HG02763 (cell line): ENCODE data around the gene POM121L2.

Experiments used
- ATAC-seq: cut with Tn5 transposase; IDR thresholded peaks from one replicate; pipeline ENCODE4 v1.9.1; 2021; ENCODE audit warnings: mild to moderate bottlenecking, moderate library complexity; ENCODE audit not compliant: unreplicated experiment

POM121L2 gene

DNA sequence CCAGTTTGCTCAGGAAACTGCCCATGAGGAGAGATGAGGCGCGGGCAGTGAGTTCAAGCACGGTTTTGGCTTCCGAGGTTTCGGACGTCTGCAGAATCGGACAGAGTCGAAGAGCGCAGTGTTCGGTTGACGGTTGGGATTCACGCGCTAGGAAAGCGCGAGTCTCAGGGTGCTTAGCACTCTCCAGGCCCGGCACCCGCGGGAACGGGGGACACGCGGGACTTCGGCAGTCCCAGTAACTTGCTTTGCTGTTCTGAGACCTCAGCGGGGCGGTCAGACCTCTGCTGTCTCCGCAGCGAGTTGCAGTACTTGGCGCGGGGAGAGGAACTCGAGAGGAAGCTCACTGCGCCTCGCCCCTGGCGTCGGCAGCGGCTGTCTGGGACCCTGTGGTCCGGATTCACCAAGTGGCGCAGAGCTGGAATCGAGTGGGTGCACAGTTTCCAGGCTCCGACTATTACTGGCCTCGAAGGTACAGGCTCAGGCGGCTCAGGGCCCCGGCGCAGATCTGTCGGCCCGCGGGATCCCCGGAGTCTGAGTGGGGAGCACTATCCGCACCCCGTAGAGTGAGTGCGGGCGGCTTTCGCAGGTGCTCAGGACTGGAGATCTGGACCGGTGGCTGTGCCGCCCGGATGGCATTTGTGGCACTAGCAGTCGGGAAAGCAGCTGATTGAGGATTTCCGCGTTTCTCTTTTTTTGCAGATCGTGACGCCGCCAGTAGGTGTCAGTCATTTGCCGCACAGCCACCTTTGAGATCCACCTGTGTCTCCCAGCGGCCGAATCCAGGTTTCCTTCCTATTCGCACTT, at the start of gene POM121L2:
Gene POM121L2 (minus strand): TSS at position 128 of the 804 bp plus-strand sequence. CDS start 103 bp downstream, at position 25.
- no peak for ATAC-seq

DNA sequence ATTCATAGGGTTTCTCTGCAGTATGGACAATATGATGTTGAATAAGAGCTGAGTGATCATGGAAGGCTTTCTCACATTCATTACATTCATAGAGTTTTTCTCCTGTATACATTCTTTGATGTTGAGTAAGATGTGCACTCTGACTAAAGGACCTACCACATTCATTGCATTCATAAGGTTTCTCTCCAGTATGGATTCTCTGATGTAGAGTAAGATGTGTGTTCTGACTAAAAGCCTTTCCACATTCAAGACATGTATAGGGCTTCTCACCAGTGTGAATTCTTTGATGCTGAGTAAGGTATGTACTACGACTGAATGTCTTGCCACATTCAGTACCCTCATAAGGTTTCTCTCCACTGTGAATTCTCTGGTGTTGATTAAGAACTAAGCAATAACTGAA, 47.2 kb upstream of the POM121L2 start:
- no peak for ATAC-seq

DNA sequence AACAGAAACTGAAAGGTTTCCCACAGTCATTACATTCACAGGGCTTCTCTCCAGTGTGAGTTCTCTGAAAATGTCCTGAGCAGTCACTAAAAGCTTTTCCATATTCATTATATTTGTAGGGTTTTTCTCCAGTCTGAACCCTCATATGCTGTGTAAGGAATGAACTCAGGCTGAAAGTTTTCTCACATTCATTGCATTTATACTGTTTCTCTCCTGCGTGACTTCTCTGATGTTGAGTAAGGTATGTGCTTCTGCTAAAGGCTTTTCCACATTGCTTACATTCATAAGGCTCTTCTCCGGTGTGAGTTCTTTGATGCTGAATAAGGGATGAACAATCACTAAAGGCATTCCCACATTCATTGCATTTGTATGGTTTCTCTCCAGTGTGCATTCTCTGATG, 46.7 kb upstream of the POM121L2 start:
- ATAC-seq, result no peak

DNA sequence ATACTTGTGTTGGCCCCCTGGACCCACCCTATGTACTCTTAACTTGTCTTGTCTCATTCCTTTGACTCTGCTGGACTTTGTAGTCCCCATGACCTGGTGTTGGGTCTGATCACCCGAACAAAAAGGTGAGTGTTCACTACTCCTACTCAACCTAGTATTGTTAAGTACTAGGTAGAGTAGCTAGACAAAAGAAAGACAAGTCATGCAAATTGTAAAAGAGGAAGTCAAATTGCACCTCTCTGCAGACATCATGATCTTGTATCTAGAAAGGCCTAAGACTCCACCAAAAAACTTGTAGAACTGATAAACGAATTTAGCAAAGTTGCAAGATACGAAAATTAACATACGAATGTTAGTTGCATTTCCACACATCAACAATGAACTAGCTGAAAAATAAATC, 40.8 kb upstream of the POM121L2 start:
- ATAC-seq, result no peak

DNA sequence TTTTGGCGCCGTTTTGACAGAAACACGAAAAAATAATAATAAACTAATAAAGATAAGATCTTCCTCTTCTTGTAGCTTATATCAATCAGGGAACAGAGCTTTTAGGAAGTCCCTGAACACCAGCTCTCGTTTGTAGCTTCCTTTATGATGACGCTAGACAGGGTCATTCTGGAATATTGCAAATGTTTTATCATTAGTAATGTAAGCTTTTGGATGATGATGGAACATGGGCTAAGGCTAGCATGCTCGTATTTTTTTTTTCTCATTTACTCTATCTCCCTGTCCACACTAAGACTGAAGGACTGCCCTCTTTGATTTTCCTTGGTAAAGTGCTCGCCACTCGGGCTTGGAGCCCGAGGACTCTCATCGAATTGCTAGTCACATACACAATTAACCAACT, 22.1 kb upstream of the POM121L2 start:
- no peak for ATAC-seq

DNA sequence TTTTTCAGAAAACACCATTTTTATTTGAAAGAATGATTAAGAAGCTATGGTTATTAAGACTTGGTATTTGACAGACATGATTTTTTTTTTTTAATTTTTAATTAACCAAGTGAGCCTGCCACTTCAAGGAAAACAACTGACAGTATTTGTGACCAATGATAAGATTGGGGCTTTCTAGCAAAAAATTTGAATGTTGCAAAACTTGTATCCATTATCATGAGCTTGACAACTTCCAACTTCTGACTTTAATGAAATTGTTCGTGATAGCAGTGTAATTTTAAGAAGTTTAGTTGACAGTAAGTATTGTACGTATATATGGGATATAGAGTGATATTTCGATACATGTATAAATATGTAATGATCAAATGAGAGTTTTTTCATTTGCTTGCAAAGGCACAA, 21.6 kb upstream of the POM121L2 start:
- no peak for ATAC-seq

DNA sequence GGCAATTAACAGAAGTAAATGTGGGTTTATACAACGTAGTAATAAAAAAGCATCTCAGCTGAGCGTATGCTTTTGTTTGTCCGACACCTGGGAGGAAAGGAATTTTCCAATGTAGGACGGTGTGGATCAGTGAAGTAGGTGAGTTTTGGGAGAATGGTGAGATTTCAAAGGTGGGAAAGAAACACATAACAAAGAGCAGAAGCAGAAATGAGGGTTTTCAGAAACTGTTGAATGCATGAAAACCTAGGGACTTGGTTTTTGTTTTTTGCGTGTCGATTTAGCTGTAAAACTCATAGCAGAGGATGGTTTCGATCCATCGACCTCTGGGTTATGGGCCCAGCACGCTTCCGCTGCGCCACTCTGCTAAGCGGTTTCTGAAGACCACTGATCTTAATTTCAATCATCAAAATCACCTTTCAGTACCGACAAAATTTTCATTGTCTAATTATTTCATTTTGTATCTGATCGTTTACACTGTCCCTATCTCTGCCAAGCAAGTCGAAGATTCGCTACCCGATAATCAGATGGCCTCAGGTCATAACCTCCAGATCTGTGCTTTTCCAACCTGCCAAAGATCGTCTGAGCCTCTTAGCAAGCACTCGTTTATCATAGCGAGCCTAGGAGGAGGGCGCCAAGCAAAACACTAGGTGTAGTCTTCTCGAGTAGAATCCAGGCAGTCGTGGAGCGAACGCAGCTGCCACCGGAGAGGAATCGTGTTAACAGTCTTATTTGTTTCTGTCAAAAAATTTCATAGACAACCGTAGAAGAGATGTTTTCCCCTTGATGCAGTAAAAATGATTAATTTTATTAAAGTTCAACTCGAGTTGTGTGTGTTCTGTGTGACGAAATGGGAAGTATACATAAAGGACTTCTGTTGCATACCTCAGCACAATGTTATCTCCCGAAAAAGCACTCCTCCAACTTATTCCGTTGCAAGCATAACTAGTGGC, 20.9 kb upstream of the POM121L2 start:
- no peak for ATAC-seq

DNA sequence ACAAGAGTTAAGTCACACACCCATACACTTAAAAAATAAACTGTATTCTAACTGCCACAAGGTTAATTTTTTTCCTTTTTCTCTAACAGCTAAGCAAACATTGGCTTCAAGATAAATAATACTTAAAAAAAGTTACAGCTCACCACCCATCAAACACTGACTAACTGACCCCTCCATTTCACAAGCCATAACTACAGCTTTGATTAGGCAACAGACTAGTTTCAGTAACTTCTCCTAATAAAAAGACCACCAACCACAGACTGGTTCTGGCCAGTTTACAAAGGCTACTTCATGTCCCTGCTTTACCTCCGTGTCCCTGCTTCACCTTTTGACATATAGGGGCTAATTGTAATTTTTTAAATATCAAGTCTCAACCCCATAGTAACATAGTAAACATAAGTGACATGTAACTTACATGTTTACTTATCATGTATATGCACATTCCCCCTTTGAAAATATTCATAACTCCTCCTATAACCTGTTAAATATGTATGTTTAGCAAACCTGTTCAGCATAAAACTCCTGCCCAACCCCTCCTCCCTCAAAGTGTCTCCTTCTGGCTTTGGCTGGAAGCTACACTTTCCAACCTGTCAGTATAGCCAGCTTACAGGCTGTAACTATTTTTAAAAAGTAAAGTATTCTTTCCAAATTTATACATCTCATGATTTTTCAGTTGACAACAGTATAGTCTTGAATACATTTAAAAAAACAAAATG, 15.1 kb upstream of the POM121L2 start:
- ATAC-seq, result no peak

DNA sequence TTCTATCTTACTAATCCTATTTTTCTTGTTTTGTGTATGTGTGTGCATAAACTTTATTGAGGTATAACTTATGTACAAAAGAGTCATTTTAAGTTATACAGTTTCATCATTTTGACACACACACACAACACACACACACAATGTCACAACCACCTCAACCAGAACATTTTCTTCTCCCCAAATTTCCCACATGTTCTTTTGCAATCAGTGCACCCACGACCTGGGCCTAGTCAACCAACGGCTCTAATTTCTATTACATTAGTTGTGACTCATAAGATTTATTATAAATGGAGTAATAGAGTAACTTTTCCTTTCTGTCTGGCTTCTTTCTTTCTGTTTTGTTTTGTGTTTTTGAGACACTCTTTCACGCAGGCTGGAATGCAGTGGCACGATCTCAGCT, 9.8 kb upstream of the POM121L2 start:
- no peak for ATAC-seq

DNA sequence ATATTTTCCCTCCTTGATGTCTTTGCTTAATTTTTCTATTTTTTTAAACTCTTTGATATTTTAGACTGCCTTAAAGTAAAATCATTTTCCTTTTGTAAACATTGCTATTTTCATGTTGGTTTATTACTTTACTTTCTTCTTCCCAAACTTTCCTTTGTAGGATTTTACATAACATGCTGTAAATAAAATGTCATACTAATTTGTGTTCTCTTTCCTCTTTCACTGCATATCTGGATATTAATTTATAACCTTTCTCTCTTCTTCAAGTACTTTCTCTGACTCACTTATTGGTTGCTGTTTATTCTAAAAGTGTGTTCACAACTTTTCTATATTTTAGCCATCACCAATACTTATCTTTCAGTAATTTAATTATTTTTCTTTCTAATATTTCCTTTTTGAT, 9.3 kb upstream of the POM121L2 start:
- no peak for ATAC-seq

DNA sequence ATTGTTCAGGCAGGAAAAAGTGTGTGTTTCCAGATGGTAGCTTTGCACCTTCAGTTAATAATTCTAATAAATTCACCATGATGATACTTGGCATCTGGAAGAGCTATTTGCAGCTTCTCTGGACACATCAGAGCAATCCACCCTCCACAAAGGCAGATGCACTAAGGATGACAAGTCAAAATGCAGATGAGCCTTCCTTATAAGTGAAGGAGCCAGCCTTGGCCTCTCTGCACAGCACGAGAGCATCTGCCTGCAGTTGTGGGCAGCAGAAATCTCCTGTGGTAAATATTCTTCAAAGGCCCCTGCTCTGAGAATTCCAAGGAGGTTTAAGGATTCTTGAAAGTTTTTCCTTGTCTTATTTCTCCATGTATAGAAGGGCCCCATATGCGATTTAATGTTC, 6.9 kb upstream of the POM121L2 start:
- ATAC-seq, result no peak

DNA sequence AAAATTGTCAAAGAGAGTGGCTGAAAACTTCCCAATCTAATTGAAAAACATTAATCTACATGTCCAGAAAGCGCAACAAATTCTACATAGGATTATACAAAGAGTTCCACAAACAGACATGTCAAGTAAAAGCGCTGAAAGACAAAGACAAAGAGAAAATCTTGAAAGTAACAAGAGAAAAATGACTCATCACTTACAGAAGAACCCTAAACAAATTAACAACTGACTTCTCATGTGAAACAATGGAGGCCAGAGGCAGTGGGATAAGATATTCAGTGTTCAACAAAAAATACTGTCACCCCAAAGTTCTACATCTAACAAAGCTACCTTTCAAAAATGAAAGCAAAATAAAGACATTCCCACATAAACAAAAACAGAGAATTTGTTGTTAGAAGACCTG, 2.0 kb upstream of the POM121L2 start:
- no peak for ATAC-seq

DNA sequence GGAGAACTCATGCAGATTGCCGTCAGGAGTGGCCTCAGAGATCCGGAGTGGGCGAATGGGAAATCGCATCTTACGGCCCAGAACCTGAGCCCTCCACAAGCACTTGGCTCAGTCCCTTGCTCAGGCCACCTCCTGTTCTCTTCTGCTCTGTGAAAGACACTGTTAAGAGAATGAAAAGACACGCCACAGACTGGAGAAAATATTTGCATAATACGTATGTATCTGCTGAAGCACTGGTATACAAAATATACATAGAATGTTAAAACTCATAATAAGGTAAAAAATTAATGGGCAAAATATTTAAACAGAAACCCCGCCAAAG, 838 bp upstream of the POM121L2 start:
- no peak for ATAC-seq

DNA sequence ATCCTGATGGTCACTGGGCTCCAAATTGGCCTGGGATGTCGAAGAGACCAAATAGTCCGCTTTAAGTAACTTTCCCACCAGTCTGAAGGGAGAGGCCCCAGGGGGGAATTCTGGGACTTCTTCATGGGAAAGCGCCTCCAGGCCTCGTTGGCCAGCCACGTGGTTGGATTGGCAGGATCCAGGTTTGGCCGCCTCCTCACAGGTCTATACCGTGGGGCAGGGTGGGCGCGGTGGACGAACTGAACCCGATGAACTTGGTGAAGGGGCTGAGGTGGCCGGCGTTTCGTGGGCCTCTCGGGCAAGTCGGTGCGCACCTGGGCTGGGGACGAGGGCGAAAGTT, 297 bp downstream of the POM121L2 start:
- ATAC-seq, result no peak

DNA sequence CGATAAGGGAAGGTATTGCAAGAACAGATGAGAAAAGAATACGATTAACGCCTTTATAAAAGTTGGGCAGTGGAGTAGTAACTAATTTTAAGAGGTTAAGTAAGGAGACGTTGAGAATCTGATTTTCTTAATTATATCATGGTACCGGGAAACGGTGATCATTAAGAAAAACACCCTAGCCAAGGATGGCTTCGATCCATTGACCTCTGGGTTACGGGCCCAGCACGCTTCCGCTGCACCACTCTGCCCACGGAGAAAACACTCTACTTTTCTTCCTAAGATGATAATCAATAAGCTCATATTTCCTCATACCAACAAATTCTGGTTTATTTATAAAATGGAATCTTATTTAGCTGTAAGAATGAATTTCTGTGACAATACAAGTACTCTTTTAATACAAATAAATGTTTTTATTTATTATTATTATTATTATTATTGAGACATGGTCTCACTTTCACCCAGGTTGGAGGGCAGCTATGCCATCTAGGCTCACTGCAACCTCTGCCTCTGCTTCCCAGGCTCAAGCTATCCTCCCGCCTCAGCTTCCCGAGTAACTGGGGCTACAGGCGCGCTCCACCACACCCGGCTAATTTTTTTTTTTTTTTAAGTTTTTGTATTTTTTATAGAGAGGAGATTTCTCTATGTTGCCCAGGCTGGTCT, 8.3 kb downstream of the POM121L2 start:
- ATAC-seq, result no peak

DNA sequence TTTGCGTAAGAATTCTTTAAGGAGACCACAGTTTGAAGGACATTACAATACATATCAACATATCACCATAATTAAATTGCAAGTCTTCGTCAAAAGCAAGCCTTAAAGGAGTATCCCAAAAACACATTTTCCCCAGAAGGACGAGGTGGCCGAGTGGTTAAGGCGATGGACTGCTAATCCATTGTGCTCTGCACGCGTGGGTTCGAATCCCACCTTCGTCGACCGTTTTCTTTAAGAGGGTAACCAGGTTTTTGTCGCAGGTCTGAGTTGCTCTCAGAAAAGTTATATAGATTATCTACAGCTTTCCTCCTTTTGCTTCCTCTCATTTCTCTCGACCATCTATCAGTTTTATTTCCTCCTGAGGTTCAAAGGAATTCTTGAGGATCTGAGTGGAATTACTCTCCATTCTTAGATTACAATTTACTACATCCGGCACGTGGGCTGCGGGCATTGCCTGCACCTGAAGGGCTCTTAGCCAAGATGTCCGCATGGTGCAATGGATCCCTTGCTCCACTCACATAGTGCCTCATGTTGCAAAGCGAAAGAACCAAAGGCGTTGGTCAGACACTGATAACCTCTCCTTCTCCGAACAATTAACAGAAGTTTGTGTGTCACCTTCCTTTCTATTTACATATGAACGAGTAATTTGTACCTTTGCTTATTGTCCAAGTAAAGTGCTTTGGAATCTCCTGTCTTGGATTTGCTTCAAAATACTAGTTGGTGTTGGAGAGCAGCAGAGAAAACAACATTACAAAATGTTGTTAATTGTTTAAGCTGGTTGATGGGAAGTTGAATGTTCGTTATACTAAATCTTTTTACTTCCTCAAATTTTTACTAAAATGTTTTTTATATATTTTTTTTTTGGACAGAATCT, 14.0 kb downstream of the POM121L2 start:
- no peak for ATAC-seq

DNA sequence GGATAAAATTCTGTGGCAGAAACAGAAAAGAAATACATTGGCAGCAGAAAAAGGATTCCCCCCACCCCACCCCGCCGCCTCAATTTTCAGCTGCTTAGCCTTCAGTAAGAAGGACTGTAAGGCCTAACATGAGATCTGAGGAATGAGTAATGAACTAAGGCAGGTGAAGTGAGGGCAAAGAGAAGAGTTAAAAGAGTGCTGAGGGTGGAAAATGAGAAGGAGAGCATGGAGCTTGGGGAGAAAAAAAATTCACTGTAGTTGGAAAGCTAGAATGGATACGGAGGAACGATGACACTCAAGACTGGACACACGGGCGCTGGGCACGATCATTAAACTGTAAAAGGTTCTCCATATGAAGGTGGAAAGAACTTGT, 14.6 kb downstream of the POM121L2 start:
- no peak for ATAC-seq

DNA sequence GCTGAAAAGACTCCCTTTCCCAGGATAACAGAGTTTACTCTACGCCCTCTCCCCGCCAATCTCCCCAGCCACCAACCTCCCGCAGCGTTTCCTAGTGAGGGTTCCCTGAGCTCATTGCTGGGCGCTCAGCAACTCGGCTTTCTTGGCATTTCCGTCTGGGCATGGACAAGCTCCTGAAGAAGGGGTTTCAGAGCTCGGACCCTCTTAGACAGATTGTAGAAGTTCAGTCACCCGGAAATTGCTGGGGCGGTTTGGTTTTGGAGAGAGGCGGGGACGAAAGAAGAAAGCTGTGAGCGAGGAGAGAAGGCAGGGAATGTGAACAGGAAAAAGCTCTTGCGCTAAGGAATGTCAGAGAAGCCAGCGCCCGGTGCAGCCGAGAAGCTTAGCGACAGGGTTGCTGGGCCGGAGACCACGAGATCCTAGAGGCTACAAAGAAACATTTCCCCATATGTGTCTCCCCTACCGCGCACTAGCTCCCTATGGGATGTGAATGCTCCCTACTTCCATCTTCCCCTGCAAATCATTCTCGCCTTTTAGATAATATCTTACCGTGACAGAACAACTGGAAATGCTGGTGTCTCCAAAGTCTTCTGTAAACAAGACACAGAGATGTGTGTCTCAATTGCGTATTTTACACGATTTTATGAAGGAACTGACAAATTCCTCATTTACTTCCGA, 15.8 kb downstream of the POM121L2 start:
- no peak for ATAC-seq

DNA sequence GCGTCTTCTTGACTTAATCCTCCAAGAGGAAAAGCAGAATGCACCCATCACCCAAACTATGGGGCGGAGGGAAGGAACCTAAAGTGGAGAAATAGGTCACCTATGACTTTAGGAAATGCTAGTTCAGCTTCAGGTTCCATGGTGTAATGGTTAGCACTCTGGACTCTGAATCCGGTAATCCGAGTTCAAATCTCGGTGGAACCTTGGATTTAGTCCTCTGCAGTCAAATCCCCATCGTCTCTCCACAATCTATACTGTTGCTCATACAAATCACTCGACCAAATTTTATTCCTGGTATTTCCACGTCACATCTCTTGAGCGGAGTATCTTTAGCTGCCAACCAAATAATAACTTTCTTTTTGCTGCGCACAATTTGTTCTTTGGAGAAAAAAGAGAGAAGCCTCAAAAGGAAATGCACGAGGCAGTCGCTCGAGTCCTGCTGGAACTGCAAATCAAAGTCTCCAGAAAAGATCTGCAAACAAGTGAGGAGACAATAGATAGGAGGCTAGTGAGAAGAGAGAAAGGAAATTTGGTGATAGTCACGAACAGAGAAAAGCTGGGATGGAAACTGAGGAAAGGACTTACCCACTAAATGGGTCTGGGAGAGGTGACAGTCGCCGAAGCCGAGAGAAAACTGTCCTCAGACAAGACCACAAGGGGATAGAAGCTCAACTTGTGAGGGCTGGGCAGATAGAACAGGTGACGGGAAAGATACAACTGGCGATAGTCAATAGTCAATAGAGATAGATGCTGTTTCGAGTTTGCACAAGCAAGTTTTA, 16.6 kb downstream of the POM121L2 start:
- no peak for ATAC-seq
